GM12878 (cell line): ENCODE results near the gene ANKRD28. TPM values are rescaled to one million over a fixed set of nuclear protein-coding genes. Genes with fewer than 3 reads are reported as not detected.

ENCODE experiments used
- ATAC-seq: fragments of 200-7000 bp; cut with Tn5 transposase; 3 replicates; pipeline ENCODE4 v1.9.1; 2020; ENCODE audit warnings: mild to moderate bottlenecking, moderate library complexity
- BruUV-seq: library from RNA; stranded (reverse); fragments of 400-500 nt; replicated peaks from 2 replicates; lab custom pipeline; 2021; lab: Mats Ljungman, UMichigan
- CTCF ChIA-PET: fragments of 300-600 bp; sonication (Branson Sonifier 250); formaldehyde crosslinking; extraction: SDS; loops from one replicate; lab custom pipeline; 2021; ENCODE audit warnings: inconsistent platforms; lab: Yijun Ruan, JAX
- POLR2A ChIA-PET: fragments of 350-600 bp; formaldehyde crosslinking; extraction: SDS; loops from one replicate; lab custom pipeline; 2021; ENCODE audit warnings: inconsistent platforms; lab: Charles Lee
- RAD21 ChIA-PET: fragments of 300-600 bp; sonication (Branson Sonifier 250); formaldehyde crosslinking; loops from one replicate; lab custom pipeline; 2023; ENCODE audit warnings: antibody characterized with exemption; ENCODE audit not compliant: unreplicated experiment; lab: Charles Lee
- SMC1A ChIA-PET: fragments of 300-600 bp; sonication (Branson Sonifier 250); formaldehyde crosslinking; loops from one replicate; lab custom pipeline; 2023; ENCODE audit not compliant: unreplicated experiment, uncharacterized antibody; lab: Charles Lee
- DNase-seq: peaks from one replicate; pipeline ENCODE4 v3.0.0-alpha.2; 2011; ENCODE audit warnings: low read depth, low spot score
- FAIRE-seq: peaks from 3 replicates; lab custom pipeline; 2011; peaks lifted over from hg19 to GRCh38; lab: Jason Lieb, UNC
- H2AFZ ChIP-seq: 2 replicates; pipeline ENCODE4 v1.6.0; 2011; ENCODE audit warnings: low read depth, low read length, control low read depth; ENCODE audit not compliant: control insufficient read depth
- H3K27ac ChIP-seq: 2 replicates; pipeline ENCODE4 v1.5.1; 2011; ENCODE audit warnings: control low read depth; ENCODE audit not compliant: control insufficient read depth, insufficient read depth
- H3K27me3 ChIP-seq, 2 experiments: replicated peaks in 1 of 2; 2 replicates each; pipeline versions ENCODE4 v1.6.0 to v1.6.1; 2011; ENCODE audit warnings: low read length in 1 of 2; ENCODE audit not compliant: control insufficient read depth in 2 of 2, insufficient read depth in 2 of 2
- H3K36me3 ChIP-seq, 2 experiments: 2 replicates each; pipeline ENCODE4 v1.5.1; 2011; ENCODE audit warnings: low read length in 1 of 2; ENCODE audit not compliant: control insufficient read depth in 2 of 2, insufficient read depth in 2 of 2
- H3K4me1 ChIP-seq: 2 replicates; pipeline ENCODE4 v1.6.1; 2011; ENCODE audit warnings: mild to moderate bottlenecking, low read length, moderate library complexity, mixed read lengths; ENCODE audit not compliant: control insufficient read depth, insufficient read depth
- H3K4me2 ChIP-seq: 2 replicates; pipeline ENCODE4 v1.6.0; 2011; ENCODE audit warnings: control low read depth; ENCODE audit not compliant: control insufficient read depth, insufficient read depth
- H3K4me3 ChIP-seq: fragments of 200-600 bp; sonication (generic); 2 replicates; pipeline ENCODE4 v1.5.1; 2016
- H3K79me2 ChIP-seq: 2 replicates; pipeline ENCODE4 v1.6.0; 2011; ENCODE audit warnings: low read length; ENCODE audit not compliant: control insufficient read depth, insufficient read depth
- H3K9ac ChIP-seq: 2 replicates; pipeline ENCODE4 v1.8.0; 2011; ENCODE audit warnings: low read length, control low read depth, mixed read lengths; ENCODE audit not compliant: control insufficient read depth, insufficient read depth
- H3K9me3 ChIP-seq: replicated peaks from 3 replicates; pipeline ENCODE4 v1.5.1; 2011; ENCODE audit warnings: mild to moderate bottlenecking, low read length; ENCODE audit not compliant: control insufficient read depth, insufficient read depth
- H4K20me1 ChIP-seq: 2 replicates; pipeline ENCODE4 v1.6.0; 2011; ENCODE audit not compliant: control insufficient read depth, insufficient read depth
- CBFB ChIP-seq: IDR thresholded peaks from 2 replicates; pipeline ENCODE4 v1.6.1; 2016; ENCODE audit warnings: antibody characterized with exemption, low read depth
- ETV6 ChIP-seq, 2 experiments: fragments of 450-650 bp in 1 of 2; IDR thresholded peaks in 1 of 2; conservative IDR thresholded peaks in 1 of 2; 2 replicates each; pipeline ENCODE4 v1.6.1; 2014; ENCODE audit warnings: antibody characterized with exemption in 1 of 2, borderline replicate concordance in 1 of 2, low read depth in 1 of 2, mild to moderate bottlenecking in 1 of 2, moderate library complexity in 1 of 2
- NFIC ChIP-seq: IDR thresholded peaks from 2 replicates; pipeline ENCODE4 v1.6.1; 2012; ENCODE audit warnings: low read depth, mild to moderate bottlenecking, inconsistent platforms, low read length, moderate library complexity
- WGBS: methylation state at CpG from one replicate; pipeline ENCODE4 v1.1.6; 2016; ENCODE audit warnings: low lambda C conversion rate; ENCODE audit not compliant: insufficient replicate concordance, insufficient coverage; ENCODE audit errors: missing lambda C conversion rate; 5-methylcytosine and 5-hydroxymethylcytosine counted together
- in situ Hi-C: fragments of 300-500 bp; cut with MboI; formaldehyde crosslinking; loops from 9 replicates; pipeline ENCODE4 v1.14.3; 2018; ENCODE audit warnings: mixed read lengths
- intact Hi-C: fragments of 100-400 bp; cut with micrococcal nuclease; formaldehyde crosslinking; loops from one replicate; pipeline ENCODE4 v1.14.2; 2022; ENCODE audit not compliant: unreplicated experiment
- polyA plus RNA-seq, 11 experiments: library from polyadenylated mRNA; depleted of rRNA in 4 of 11; unstranded in 6 of 11; stranded (reverse) in 5 of 11; fragments of >200 nt; fragmentation: Nextera tagmentation in 4 of 11; fragmentation: Illumina TruSeq in 1 of 11; extraction: Ambion mirVana in 4 of 11; extraction: Trizol in 1 of 11; gene quantifications; 1 replicate in 1 of 11; 2 replicates in 10 of 11; pipeline versions ENCODE4 v1.2.1 to v1.2.3, GENCODE V29; 2011 to 2016; ENCODE audit warnings: inconsistent platforms in 2 of 11, missing spikeins in 2 of 11, low read depth in 1 of 11
- total RNA-seq, 4 experiments: library from RNA; depleted of rRNA in 3 of 4; stranded (reverse); fragments of >200 nt in 3 of 4; fragmentation: Illumina TruSeq in 1 of 4; extraction: Trizol in 1 of 4; gene quantifications; 2 replicates each; pipeline versions ENCODE4 v1.2.1 to v1.2.3, GENCODE V29; 2013 to 2021
- TF ChIP-seq, protein P1 (sequence below): IDR thresholded peaks from 2 replicates; pipeline ENCODE4 v1.6.1; 2011; ENCODE audit warnings: borderline replicate concordance, low read depth, mild to moderate bottlenecking, moderate library complexity, low read length; ENCODE audit not compliant: insufficient read depth, poor library complexity, severe bottlenecking
- TF ChIP-seq, protein P2 (sequence below): fragments of 450-650 bp; IDR thresholded peaks from 2 replicates; pipeline ENCODE4 v1.6.1; 2014; ENCODE audit warnings: mild to moderate bottlenecking
- TF ChIP-seq, protein P3 (sequence below): IDR thresholded peaks from 2 replicates; pipeline ENCODE4 v1.6.1; 2012; ENCODE audit warnings: low read length, inconsistent platforms
- TF ChIP-seq, protein P4 (sequence below): fragments of 150-350 bp; IDR thresholded peaks from 2 replicates; pipeline ENCODE4 v1.6.1; 2016; ENCODE audit warnings: low read depth, low read length
- TF ChIP-seq, protein P5 (sequence below): IDR thresholded peaks from 2 replicates; pipeline ENCODE4 v1.6.1; 2011; ENCODE audit warnings: low read depth, low read length, improper control_type of control experiment, borderline replicate concordance
- TF ChIP-seq, protein P6 (sequence below), 3 experiments: IDR thresholded peaks in 2 of 3; conservative IDR thresholded peaks in 1 of 3; 2 replicates each; pipeline ENCODE4 v1.5.1; 2011; ENCODE audit warnings: low read depth in 3 of 3, low read length in 3 of 3, mild to moderate bottlenecking in 3 of 3, control low read depth in 2 of 3, moderate library complexity in 2 of 3, inconsistent platforms in 1 of 3, mixed read lengths in 1 of 3; ENCODE audit not compliant: control insufficient read depth in 2 of 3, insufficient read depth in 1 of 3; ENCODE audit errors: extremely low read depth in 1 of 3

The ANKRD28 gene
- total and polyA plus RNA-seq, 10 of the 15 experiments (the other 5 are each of a cell fraction or from before 2014, with no cell fraction given): 11.2 to 105 (median 38.3) TPM

DNA sequence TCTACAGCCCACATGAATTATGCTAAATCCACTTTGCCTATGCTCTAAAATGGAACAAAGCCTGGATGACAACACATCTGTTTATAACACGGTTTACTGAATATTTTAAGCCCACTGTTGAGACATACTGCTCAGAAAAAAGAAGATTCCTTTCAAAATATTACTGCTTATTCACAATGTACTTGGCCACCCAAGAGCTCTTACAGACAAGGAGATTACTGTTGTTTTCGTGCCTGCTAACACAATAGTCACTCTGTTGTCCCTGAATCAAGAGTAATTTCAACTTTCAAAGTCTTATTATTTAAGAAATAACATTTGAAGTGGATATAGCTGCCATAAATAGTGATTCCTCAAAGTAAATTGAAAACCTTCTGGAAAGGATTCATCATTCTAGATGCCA is 70.9 kb downstream of the ANKRD28 start (continued):
- TF ChIP-seq, protein P1, sequence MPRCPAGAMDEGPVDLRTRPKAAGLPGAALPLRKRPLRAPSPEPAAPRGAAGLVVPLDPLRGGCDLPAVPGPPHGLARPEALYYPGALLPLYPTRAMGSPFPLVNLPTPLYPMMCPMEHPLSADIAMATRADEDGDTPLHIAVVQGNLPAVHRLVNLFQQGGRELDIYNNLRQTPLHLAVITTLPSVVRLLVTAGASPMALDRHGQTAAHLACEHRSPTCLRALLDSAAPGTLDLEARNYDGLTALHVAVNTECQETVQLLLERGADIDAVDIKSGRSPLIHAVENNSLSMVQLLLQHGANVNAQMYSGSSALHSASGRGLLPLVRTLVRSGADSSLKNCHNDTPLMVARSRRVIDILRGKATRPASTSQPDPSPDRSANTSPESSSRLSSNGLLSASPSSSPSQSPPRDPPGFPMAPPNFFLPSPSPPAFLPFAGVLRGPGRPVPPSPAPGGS: no peak
- TF ChIP-seq, protein P2, sequence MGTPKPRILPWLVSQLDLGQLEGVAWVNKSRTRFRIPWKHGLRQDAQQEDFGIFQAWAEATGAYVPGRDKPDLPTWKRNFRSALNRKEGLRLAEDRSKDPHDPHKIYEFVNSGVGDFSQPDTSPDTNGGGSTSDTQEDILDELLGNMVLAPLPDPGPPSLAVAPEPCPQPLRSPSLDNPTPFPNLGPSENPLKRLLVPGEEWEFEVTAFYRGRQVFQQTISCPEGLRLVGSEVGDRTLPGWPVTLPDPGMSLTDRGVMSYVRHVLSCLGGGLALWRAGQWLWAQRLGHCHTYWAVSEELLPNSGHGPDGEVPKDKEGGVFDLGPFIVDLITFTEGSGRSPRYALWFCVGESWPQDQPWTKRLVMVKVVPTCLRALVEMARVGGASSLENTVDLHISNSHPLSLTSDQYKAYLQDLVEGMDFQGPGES: no peak
- no peak for TF ChIP-seq ETV6 (conservative IDR thresholded peaks at IDR 0.05 in 1 of 2, IDR thresholded peaks at IDR 0.05 in 1 of 2; ENCODE audit: borderline replicate concordance in 1 of 2, low read depth in 1 of 2)

DNA sequence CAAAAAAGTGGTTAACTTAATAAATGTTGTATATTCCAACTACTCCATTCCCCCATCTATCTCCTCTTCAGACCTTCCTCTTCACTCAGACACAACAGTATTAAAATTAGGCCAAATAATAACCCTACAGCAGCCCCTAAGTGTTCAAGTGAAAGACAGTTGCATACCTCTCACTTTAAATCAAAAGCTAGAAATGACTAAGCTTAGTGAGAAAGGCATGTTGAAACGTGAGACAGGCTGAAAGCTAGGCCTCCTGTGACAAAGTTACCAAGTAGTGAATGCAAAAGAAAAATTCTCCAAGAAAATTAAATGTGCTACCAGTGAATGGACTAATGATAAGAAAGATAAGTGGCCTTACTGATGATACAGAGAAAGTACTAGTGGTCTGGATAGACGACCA is 71.7 kb downstream of the ANKRD28 start:
- Histone ChIP-seq H3K9ac (no peak overlapping the region), H3K9me3 (no peaks in the 10 kb centered on the region; the same call in 2 of the 3 replicates), H3K4me3 (no peak overlapping the region), H4K20me1 (no peaks in the 10 kb centered on the region), H3K27ac (peak overlapping the region; percentile 71), H3K27me3 (no peaks in the 10 kb centered on the region), H3K36me3 (peaks cover 5 to 21% of the 10 kb centered on the region in 2 experiments), H2AFZ (no peak overlapping the region), H3K4me1 (peaks cover 18% of the 10 kb centered on the region), H3K79me2 (no peaks in the 10 kb centered on the region), H3K4me2 (peak overlapping the region; percentile 47; the same call in 1 of the 2 replicates)
- 2% methylated on average over 2 of the region's 2 CpGs for WGBS
- RAD21 ChIA-PET: interaction anchor here (0.6 to 2.5 kb wide), 16 partner anchors 9 to 148 kb away, joined by 3 to 21 read pairs (median 4); no protein-coding TSS in a partner anchor
- ATAC-seq (peak; percentile 93), DNase-seq (peak; percentile 60), FAIRE-seq (peak; percentile 52)
- in situ Hi-C loops: no loop called here
- intact Hi-C loops: no loop called here
- POLR2A ChIA-PET: interaction anchor here (0.6 to 1.2 kb wide), 4 partner anchors 50 to 80 kb away, joined by 3 to 5 read pairs (median 3); no protein-coding TSS in a partner anchor
- CTCF ChIA-PET: interaction anchor here (0.7 to 3.1 kb wide), 9 partner anchors 12 to 95 kb away, joined by 3 to 14 read pairs (median 6); partner anchors contain the start of gene ANKRD28
- BruUV-seq: no TSS peak
- SMC1A ChIA-PET: interaction anchor here (0.7 to 3.3 kb wide), 22 partner anchors 10 to 526 kb away, joined by 3 to 21 read pairs (median 6); partner anchors contain the start of gene ANKRD28
- TF ChIP-seq CBFB: no peak
- TF ChIP-seq, protein P3, sequence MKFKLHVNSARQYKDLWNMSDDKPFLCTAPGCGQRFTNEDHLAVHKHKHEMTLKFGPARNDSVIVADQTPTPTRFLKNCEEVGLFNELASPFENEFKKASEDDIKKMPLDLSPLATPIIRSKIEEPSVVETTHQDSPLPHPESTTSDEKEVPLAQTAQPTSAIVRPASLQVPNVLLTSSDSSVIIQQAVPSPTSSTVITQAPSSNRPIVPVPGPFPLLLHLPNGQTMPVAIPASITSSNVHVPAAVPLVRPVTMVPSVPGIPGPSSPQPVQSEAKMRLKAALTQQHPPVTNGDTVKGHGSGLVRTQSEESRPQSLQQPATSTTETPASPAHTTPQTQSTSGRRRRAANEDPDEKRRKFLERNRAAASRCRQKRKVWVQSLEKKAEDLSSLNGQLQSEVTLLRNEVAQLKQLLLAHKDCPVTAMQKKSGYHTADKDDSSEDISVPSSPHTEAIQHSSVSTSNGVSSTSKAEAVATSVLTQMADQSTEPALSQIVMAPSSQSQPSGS: 0 out of 2 replicates have a peak, but pooled peaks have one; percentile 35
- TF ChIP-seq, protein P4, sequence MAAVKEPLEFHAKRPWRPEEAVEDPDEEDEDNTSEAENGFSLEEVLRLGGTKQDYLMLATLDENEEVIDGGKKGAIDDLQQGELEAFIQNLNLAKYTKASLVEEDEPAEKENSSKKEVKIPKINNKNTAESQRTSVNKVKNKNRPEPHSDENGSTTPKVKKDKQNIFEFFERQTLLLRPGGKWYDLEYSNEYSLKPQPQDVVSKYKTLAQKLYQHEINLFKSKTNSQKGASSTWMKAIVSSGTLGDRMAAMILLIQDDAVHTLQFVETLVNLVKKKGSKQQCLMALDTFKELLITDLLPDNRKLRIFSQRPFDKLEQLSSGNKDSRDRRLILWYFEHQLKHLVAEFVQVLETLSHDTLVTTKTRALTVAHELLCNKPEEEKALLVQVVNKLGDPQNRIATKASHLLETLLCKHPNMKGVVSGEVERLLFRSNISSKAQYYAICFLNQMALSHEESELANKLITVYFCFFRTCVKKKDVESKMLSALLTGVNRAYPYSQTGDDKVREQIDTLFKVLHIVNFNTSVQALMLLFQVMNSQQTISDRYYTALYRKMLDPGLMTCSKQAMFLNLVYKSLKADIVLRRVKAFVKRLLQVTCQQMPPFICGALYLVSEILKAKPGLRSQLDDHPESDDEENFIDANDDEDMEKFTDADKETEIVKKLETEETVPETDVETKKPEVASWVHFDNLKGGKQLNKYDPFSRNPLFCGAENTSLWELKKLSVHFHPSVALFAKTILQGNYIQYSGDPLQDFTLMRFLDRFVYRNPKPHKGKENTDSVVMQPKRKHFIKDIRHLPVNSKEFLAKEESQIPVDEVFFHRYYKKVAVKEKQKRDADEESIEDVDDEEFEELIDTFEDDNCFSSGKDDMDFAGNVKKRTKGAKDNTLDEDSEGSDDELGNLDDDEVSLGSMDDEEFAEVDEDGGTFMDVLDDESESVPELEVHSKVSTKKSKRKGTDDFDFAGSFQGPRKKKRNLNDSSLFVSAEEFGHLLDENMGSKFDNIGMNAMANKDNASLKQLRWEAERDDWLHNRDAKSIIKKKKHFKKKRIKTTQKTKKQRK: no peak
- peak; percentile 75 for TF ChIP-seq NFIC
- TF ChIP-seq, protein P5, sequence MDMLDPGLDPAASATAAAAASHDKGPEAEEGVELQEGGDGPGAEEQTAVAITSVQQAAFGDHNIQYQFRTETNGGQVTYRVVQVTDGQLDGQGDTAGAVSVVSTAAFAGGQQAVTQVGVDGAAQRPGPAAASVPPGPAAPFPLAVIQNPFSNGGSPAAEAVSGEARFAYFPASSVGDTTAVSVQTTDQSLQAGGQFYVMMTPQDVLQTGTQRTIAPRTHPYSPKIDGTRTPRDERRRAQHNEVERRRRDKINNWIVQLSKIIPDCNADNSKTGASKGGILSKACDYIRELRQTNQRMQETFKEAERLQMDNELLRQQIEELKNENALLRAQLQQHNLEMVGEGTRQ: no peak
- TF ChIP-seq, protein P6, sequence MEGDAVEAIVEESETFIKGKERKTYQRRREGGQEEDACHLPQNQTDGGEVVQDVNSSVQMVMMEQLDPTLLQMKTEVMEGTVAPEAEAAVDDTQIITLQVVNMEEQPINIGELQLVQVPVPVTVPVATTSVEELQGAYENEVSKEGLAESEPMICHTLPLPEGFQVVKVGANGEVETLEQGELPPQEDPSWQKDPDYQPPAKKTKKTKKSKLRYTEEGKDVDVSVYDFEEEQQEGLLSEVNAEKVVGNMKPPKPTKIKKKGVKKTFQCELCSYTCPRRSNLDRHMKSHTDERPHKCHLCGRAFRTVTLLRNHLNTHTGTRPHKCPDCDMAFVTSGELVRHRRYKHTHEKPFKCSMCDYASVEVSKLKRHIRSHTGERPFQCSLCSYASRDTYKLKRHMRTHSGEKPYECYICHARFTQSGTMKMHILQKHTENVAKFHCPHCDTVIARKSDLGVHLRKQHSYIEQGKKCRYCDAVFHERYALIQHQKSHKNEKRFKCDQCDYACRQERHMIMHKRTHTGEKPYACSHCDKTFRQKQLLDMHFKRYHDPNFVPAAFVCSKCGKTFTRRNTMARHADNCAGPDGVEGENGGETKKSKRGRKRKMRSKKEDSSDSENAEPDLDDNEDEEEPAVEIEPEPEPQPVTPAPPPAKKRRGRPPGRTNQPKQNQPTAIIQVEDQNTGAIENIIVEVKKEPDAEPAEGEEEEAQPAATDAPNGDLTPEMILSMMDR (IDR thresholded peaks at IDR 0.05 in 2 of 3, conservative IDR thresholded peaks at IDR 0.05 in 1 of 3; ENCODE audit: control insufficient read depth in 2 of 3, extremely low read depth in 1 of 3, insufficient read depth in 1 of 3, low read depth in 3 of 3, low read length in 3 of 3): no peak
